H1 (cell line): Measurements from ENCODE around the gene LDLR. TPM values are rescaled to one million over a fixed set of nuclear protein-coding genes. Genes with fewer than 3 reads are reported as not detected.
A peak's percentile ranks its signal among the peaks of the same experiment; 100 is the strongest.
"Not testable (repeated sequence)": the region's sequence is repeated elsewhere in the genome, so short reads cannot be mapped to it uniquely, and the experiment has no call there.

ENCODE experiments used
- CTCF ChIA-PET: fragments of 300-600 bp; sonication (Branson Sonifier 250); formaldehyde crosslinking; loops from one replicate; lab custom pipeline; 2021; ENCODE audit not compliant: partially characterized antibody; lab: Charles Lee
- POLR2A ChIA-PET: fragments of 300-600 bp; sonication (Branson Sonifier 250); formaldehyde crosslinking; loops from one replicate; lab custom pipeline; 2021; ENCODE audit warnings: inconsistent platforms; ENCODE audit not compliant: partially characterized antibody; lab: Charles Lee
- DNase-seq, 2 experiments: peaks; one replicate each; pipeline versions ENCODE4 v3.0.0 to v3.0.0-alpha.2; 2010 to 2022; ENCODE audit warnings: low spot score in 2 of 2, low read depth in 1 of 2, mixed read lengths in 1 of 2
- FAIRE-seq: peaks from 2 replicates; lab custom pipeline; 2011; peaks lifted over from hg19 to GRCh38; lab: Jason Lieb, UNC
- H2AFZ ChIP-seq: 2 replicates; pipeline ENCODE4 v1.8.1; 2012; ENCODE audit warnings: low read length, inconsistent platforms
- H2AK5ac ChIP-seq: 2 replicates; pipeline ENCODE4 v1.6.1; 2013; ENCODE audit warnings: low read depth, low read length
- H2BK120ac ChIP-seq: replicated peaks from 2 replicates; pipeline ENCODE3; 2013; ENCODE audit warnings: low read depth, low read length, inconsistent platforms
- H2BK12ac ChIP-seq: 2 replicates; pipeline ENCODE4 v1.6.1; 2013; ENCODE audit warnings: low read depth, low read length
- H2BK15ac ChIP-seq: 2 replicates; pipeline ENCODE4 v1.6.1; 2013; ENCODE audit warnings: low read length
- H2BK20ac ChIP-seq: 2 replicates; pipeline ENCODE4 v1.6.1; 2013; ENCODE audit warnings: low read length
- H2BK5ac ChIP-seq: 2 replicates; pipeline ENCODE4 v1.6.1; 2013; ENCODE audit warnings: low read depth, low read length
- H3K14ac ChIP-seq: 2 replicates; pipeline ENCODE4 v1.6.1; 2013; ENCODE audit warnings: inconsistent platforms; ENCODE audit not compliant: insufficient read length
- H3K18ac ChIP-seq: 2 replicates; pipeline ENCODE4 v1.6.1; 2013; ENCODE audit warnings: low read length; ENCODE audit errors: extremely low read depth
- H3K23ac ChIP-seq: 2 replicates; pipeline ENCODE4 v1.6.1; 2013; ENCODE audit warnings: inconsistent platforms; ENCODE audit not compliant: insufficient read length
- H3K23me2 ChIP-seq: 2 replicates; pipeline ENCODE4 v1.6.1; 2013; ENCODE audit warnings: low read depth, low read length
- H3K27ac ChIP-seq: 2 replicates; pipeline ENCODE4 v1.6.1; 2011; ENCODE audit warnings: low read depth, low read length, inconsistent platforms
- H3K27me3 ChIP-seq, 4 experiments: replicated peaks in 1 of 4; 1 replicate in 1 of 4; 2 replicates in 3 of 4; pipeline versions ENCODE4 v1.6.1 to v1.8.1; 2011 to 2013; ENCODE audit warnings: low read length in 3 of 4, mild to moderate bottlenecking in 3 of 4, inconsistent platforms in 2 of 4, mixed read lengths in 2 of 4, moderate library complexity in 1 of 4; ENCODE audit not compliant: control insufficient read depth in 3 of 4, insufficient read depth in 3 of 4; ENCODE audit errors: extremely low read depth in 1 of 4
- H3K36me3 ChIP-seq, 4 experiments: 2 replicates each; pipeline versions ENCODE4 v1.6.1 to v1.8.1; 2011 to 2013; ENCODE audit warnings: mild to moderate bottlenecking in 4 of 4, low read length in 3 of 4, moderate library complexity in 2 of 4, control low read depth in 1 of 4, inconsistent platforms in 1 of 4; ENCODE audit not compliant: insufficient read depth in 4 of 4, control insufficient read depth in 2 of 4
- H3K4ac ChIP-seq: replicated peaks from 2 replicates; pipeline ENCODE3; 2013; ENCODE audit warnings: low read length, low read depth, mixed read lengths, inconsistent platforms; ENCODE audit not compliant: insufficient read length
- H3K4me1 ChIP-seq, 4 experiments: replicated peaks in 1 of 4; 1 replicate in 1 of 4; 2 replicates in 3 of 4; pipeline versions ENCODE4 v1.6.1 to v1.8.1; 2011 to 2013; ENCODE audit warnings: low read length in 3 of 4, inconsistent platforms in 2 of 4, mixed read lengths in 1 of 4; ENCODE audit not compliant: insufficient read depth in 4 of 4, control insufficient read depth in 3 of 4
- H3K4me2 ChIP-seq, 2 experiments: 2 replicates each; pipeline versions ENCODE4 v1.6.1 to v1.8.1; 2011 to 2013; ENCODE audit warnings: low read depth in 2 of 2, low read length in 2 of 2, control low read depth in 1 of 2, inconsistent platforms in 1 of 2, mild to moderate bottlenecking in 1 of 2; ENCODE audit not compliant: insufficient read depth in 1 of 2
- H3K4me3 ChIP-seq, 4 experiments: fragments of 200-600, 300-600 bp in 1 of 4; sonication (generic), shearing (Covaris generic), sonication (Bioruptor Twin) in 1 of 4; 2 replicates each; pipeline versions ENCODE4 v1.5.1 to v1.8.1; 2011 to 2016; ENCODE audit warnings: low read length in 4 of 4, low read depth in 3 of 4, control low read depth in 2 of 4, inconsistent platforms in 2 of 4, mild to moderate bottlenecking in 2 of 4, mixed read lengths in 1 of 4, moderate library complexity in 1 of 4; ENCODE audit not compliant: insufficient read depth in 2 of 4; ENCODE audit errors: extremely low read depth in 1 of 4
- H3K56ac ChIP-seq: replicated peaks from 2 replicates; pipeline ENCODE3; 2013; ENCODE audit warnings: low read depth, mild to moderate bottlenecking, mixed read lengths, low read length, inconsistent platforms; ENCODE audit not compliant: insufficient read length
- H3K79me1 ChIP-seq: 2 replicates; pipeline ENCODE4 v1.6.1; 2013; ENCODE audit warnings: low read depth, low read length, control low read depth
- H3K79me2 ChIP-seq, 2 experiments: 2 replicates each; pipeline versions ENCODE4 v1.6.1 to v1.8.1; 2012 to 2013; ENCODE audit warnings: low read length in 2 of 2, mild to moderate bottlenecking in 2 of 2, inconsistent platforms in 1 of 2; ENCODE audit not compliant: insufficient read depth in 2 of 2, control insufficient read depth in 1 of 2
- H3K9ac ChIP-seq, 4 experiments: replicated peaks in 1 of 4; 1 replicate in 1 of 4; 2 replicates in 3 of 4; pipeline versions ENCODE4 v1.6.1 to v1.8.1; 2011 to 2013; ENCODE audit warnings: low read depth in 3 of 4, low read length in 3 of 4, control low read depth in 2 of 4, mild to moderate bottlenecking in 2 of 4, moderate library complexity in 2 of 4, inconsistent platforms in 1 of 4; ENCODE audit errors: extremely low read depth in 1 of 4
- H3K9me3 ChIP-seq, 2 experiments: 2 replicates each; pipeline versions ENCODE4 v1.6.1 to v1.8.1; 2012 to 2013; ENCODE audit warnings: mild to moderate bottlenecking in 2 of 2, moderate library complexity in 2 of 2, control low read depth in 1 of 2, inconsistent platforms in 1 of 2, low read depth in 1 of 2, low read length in 1 of 2, mixed read lengths in 1 of 2; ENCODE audit not compliant: insufficient read depth in 2 of 2
- H4K20me1 ChIP-seq, 2 experiments: replicated peaks in 1 of 2; 2 replicates each; pipeline versions ENCODE3 to v1.8.1; 2011 to 2013; ENCODE audit warnings: inconsistent platforms in 2 of 2, low read length in 2 of 2, mild to moderate bottlenecking in 1 of 2; ENCODE audit not compliant: insufficient read depth in 2 of 2, control insufficient read depth in 1 of 2
- H4K5ac ChIP-seq: 2 replicates; pipeline ENCODE4 v1.6.1; 2013; ENCODE audit warnings: low read length, low read depth, mixed read lengths, inconsistent platforms; ENCODE audit not compliant: insufficient read length
- H4K8ac ChIP-seq: 2 replicates; pipeline ENCODE4 v1.8.0; 2013; ENCODE audit warnings: mild to moderate bottlenecking, moderate library complexity, low read length, inconsistent platforms; ENCODE audit not compliant: insufficient read depth; ENCODE audit errors: extremely low read depth
- H4K91ac ChIP-seq: replicated peaks from 2 replicates; pipeline ENCODE3; 2013; ENCODE audit warnings: low read length, mixed read lengths, inconsistent platforms; ENCODE audit not compliant: insufficient read length
- WGBS, 2 experiments: shearing (Covaris generic) in 1 of 2; methylation state at CpG; one replicate each; pipeline versions ENCODE4 v1.1.6 to v1.1.7; 2013 to 2015; ENCODE audit warnings: low lambda C conversion rate in 2 of 2, mixed read lengths in 2 of 2, inconsistent platforms in 1 of 2, low coverage in 1 of 2, missing lambda C conversion rate in 1 of 2; ENCODE audit not compliant: insufficient replicate concordance in 2 of 2, insufficient coverage in 1 of 2, insufficient read length in 1 of 2; ENCODE audit errors: extremely low coverage in 1 of 2, missing lambda C conversion rate in 1 of 2; 5-methylcytosine and 5-hydroxymethylcytosine counted together
- polyA plus RNA-seq, 7 experiments: library from polyadenylated mRNA; depleted of rRNA in 3 of 7; stranded (reverse) in 5 of 7; unstranded in 2 of 7; fragments of >200 nt in 5 of 7; fragments of 200-250 nt in 2 of 7; gene quantifications; 1 replicate in 5 of 7; 2 replicates in 1 of 7; 4 replicates in 1 of 7; pipeline versions ENCODE4 v1.2.1 to v1.2.3, GENCODE V29; 2011 to 2013; ENCODE audit warnings: missing spikeins in 2 of 7, mixed read lengths in 2 of 7
- total RNA-seq: library from RNA; stranded (reverse); fragmentation: NEBNext Ultra II Directional; extraction: Animal tissue kit (Norgen Biotek cat#: 25700); gene quantifications from 2 replicates; pipeline ENCODE4 v1.2.1, GENCODE V29; 2021

The LDLR gene
- total and polyA plus RNA-seq, 2 of the 8 experiments (the other 6 are each of a cell fraction or from before 2014, with no cell fraction given), result 70.1 to 118 TPM

DNA sequence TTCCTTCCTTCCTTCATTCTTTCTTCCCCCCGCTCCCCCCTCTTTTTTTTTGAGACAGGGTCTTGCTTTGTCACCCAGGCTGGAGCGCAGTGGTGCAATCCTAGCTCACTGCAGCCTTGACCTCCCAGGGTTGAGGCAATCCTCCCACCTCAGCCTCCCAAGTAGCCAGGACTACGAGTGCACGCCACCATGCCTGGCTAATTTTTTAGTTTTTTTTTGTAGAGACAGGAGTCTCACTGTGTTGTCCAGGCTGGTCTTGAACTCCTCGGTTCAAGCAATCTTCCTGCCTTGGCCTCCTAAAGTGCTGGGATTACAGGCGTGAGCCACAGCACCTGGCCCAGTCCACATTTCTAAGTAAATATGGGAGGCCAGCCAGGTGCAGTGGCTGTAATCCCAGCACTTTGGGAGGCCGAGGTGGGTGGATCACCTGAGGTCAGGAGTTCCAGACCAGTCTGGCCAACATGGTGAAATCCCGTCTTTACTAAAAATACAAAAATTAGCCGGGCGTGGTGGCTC is 50.8 kb downstream of the LDLR start:
- not testable (repeated sequence) for H3K4me2 ChIP-seq, H3K36me3 ChIP-seq, H2BK5ac ChIP-seq, H3K18ac ChIP-seq, H2AK5ac ChIP-seq, H4K91ac ChIP-seq, H3K4ac ChIP-seq, H2BK15ac ChIP-seq, H4K8ac ChIP-seq, FAIRE-seq, H3K14ac ChIP-seq, H3K9me3 ChIP-seq, H4K20me1 ChIP-seq, H2BK120ac ChIP-seq, H4K5ac ChIP-seq, H3K23me2 ChIP-seq, H3K27me3 ChIP-seq, H3K79me2 ChIP-seq, H2AFZ ChIP-seq, H3K4me3 ChIP-seq, H3K27ac ChIP-seq, H3K23ac ChIP-seq, H3K79me1 ChIP-seq, H2BK20ac ChIP-seq, H3K56ac ChIP-seq, DNase-seq, H3K9ac ChIP-seq
- Histone ChIP-seq H2BK12ac (0 out of 2 replicates have a peak overlapping the region, but pooled peaks have one; percentile 27), H3K4me1 (peaks cover 0 to 22% (median 18%) of the 10 kb centered on the region in 4 experiments; a peak in 6 of 7 replicates)
- ChIA-PET POLR2A (interaction anchor here (0.7 to 1.2 kb wide), 2 partner anchors 10 to 170 kb away, joined by 3 to 4 read pairs; no protein-coding TSS in a partner anchor), CTCF (interaction anchor here (0.7 to 1.6 kb wide), 4 partner anchors 10 to 104 kb away, joined by 3 to 5 read pairs (median 4); no protein-coding TSS in a partner anchor)
- 85% methylated on average over 10 of the region's 10 CpGs; no CpG with 5 or more reads in 1 of the 2 experiments for WGBS, 2 experiments
